Adrenal gland (tissue), 5 donors: ENCODE data around the gene NHLH2.

Source experiments
- CTCF ChIP-seq, 6 experiments: fragments of 450-650 bp in 4 of 6; fragments of 200-600 bp in 2 of 6; sonication (generic) in 1 of 6; IDR thresholded peaks; 1 replicate in 5 of 6; 2 replicates in 1 of 6; pipeline versions ENCODE4 v1.5.1 to v1.8.0; 2016 to 2021; ENCODE audit warnings: antibody characterized with exemption in 6 of 6, mild to moderate bottlenecking in 2 of 6, moderate library complexity in 1 of 6
- POLR2A ChIP-seq, 2 donors: fragments of 450-650 bp; IDR thresholded peaks; one replicate each; pipeline ENCODE4 v1.6.1; 2017; ENCODE audit warnings: antibody characterized with exemption in 2 of 2, mild to moderate bottlenecking in 2 of 2, moderate library complexity in 1 of 2
- donor health status: DM: no; HTN: no; CAD: no.

GRCh38 chr1:115829023-115829674, 11.8 kb downstream of the NHLH2 start:
- TF ChIP-seq CTCF (IDR thresholded peaks at IDR 0.05) (no peak), POLR2A (IDR thresholded peaks at IDR 0.05) (no peak)
